ENCODE measurements around the gene AKR1E2.

DNA sequence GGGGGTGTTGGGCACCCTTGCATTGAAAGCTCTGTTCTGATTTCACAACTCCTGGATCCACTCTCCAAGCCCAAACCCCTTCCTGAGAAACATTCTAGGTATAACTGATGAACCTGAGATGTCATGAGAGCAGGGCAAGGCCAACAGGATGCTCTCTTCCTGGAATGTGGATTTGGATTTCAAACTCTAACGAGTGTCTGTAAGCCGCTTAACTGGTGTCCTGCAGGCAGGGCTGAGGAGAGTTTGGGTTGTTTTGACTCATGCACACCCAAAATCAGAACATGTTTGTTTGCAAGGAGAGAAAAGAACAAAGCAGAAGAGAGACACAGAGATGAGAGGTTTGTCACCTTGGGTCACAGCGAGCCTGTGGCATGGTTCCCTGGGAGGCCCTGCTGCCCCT, 24.6 kb upstream of the AKR1E2 start:
- TF ChIP-seq, protein P1, sequence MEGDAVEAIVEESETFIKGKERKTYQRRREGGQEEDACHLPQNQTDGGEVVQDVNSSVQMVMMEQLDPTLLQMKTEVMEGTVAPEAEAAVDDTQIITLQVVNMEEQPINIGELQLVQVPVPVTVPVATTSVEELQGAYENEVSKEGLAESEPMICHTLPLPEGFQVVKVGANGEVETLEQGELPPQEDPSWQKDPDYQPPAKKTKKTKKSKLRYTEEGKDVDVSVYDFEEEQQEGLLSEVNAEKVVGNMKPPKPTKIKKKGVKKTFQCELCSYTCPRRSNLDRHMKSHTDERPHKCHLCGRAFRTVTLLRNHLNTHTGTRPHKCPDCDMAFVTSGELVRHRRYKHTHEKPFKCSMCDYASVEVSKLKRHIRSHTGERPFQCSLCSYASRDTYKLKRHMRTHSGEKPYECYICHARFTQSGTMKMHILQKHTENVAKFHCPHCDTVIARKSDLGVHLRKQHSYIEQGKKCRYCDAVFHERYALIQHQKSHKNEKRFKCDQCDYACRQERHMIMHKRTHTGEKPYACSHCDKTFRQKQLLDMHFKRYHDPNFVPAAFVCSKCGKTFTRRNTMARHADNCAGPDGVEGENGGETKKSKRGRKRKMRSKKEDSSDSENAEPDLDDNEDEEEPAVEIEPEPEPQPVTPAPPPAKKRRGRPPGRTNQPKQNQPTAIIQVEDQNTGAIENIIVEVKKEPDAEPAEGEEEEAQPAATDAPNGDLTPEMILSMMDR (IDR thresholded peaks at IDR 0.05; ENCODE audit: insufficient read depth, low read depth, low read length): no peak
- TF ChIP-seq EZH2 (IDR thresholded peaks at IDR 0.05; ENCODE audit: insufficient read depth, low read length): no peak
